ENCODE data around the gene MVB12A.

GRCh38 chr19:17457616-17458015, 37.8 kb downstream of the MVB12A start:
- no peak for TF ChIP-seq CTCF (IDR thresholded peaks at IDR 0.05; ENCODE audit: insufficient read depth, low read length, poor library complexity, severe bottlenecking)
- no peak for TF ChIP-seq EZH2phosphoT487 (conservative IDR thresholded peaks at IDR 0.05; ENCODE audit: low read length)

All from SU-DHL-6 (cell line).